Astrocyte (in vitro differentiated cells and primary cell): ENCODE data around the gene PRSS36.

Source experiments
- CTCF ChIP-seq: IDR thresholded peaks from 2 replicates; pipeline ENCODE4 v1.5.1; 2011; ENCODE audit warnings: low read depth, mild to moderate bottlenecking, inconsistent platforms, low read length, moderate library complexity; ENCODE audit not compliant: insufficient read depth
- EZH2 ChIP-seq: IDR thresholded peaks from 2 replicates; pipeline ENCODE4 v1.6.1; 2012; ENCODE audit warnings: mild to moderate bottlenecking, low read length, inconsistent platforms; ENCODE audit not compliant: insufficient read depth

GRCh38 chr16:31199430-31200041, 49.7 kb upstream of the PRSS36 start:
- TF ChIP-seq CTCF (no peak), EZH2 (no peak)
